Measurements from ENCODE around the gene RNF144A. TPM values are rescaled to one million over a fixed set of nuclear protein-coding genes. Genes with fewer than 3 reads are reported as not detected.

The RNF144A gene
- total RNA-seq, 1 experiment from 2014 or later, result 10.6 TPM

DNA sequence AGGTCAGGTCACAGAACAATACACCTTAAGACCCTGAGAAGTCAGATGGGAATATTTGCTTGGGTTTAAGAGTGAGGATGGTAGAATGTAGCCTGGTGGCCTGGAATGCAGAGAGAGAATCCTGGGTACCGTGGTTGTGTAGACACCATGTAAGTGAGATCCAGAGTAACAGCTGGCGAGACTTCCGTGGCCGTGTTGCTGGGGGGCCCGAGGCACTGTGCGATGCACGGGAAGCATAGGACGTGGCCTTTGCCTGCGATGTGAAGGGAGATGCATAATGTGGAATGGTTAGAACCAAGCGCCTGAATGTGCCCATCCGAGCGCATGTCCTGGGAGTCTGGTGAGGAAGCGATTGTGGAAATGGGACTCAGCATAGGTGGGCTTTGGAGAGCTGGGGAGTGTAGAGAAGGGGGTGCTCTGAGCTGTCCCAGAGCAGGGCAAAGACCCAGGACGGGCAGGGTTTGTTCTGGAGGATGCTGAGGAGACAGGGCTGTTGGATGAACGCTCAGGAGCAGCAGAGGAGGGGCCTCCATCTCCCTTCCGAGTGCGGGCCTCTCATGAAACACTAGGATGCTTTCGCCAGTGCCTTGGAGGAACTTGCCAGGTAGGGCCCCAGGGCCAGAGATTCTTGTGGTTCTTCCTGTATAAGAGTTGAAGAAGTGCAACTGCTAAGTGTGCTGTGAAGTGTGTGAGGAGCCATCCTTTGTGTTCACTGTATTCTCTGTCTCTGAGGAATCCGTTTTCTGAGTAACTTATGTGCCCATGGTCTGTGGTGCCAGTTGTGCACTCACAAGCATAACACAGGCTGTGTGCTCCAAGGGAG, 7.1 kb downstream of the RNF144A start:
- H3T11ph ChIP-seq (ENCODE audit: low read length), result no peak overlapping the region
- DNase-seq, result no peak
- no peak overlapping the region for H3K4ac ChIP-seq (ENCODE audit: low read depth, low read length)
- H3K27me3 Mint-ChIP-seq (ENCODE audit: low read depth), result peaks cover 2% of the 10 kb centered on the region
- no peak overlapping the region for H3K56ac ChIP-seq (ENCODE audit: insufficient read length, low read depth, low read length)
- H3K27ac Mint-ChIP-seq, result no peak overlapping the region
- H3K4me1 ChIP-seq (ENCODE audit: insufficient read depth, low read length), result 0 out of 2 replicates have a peak, but pooled peaks cover 2% of the 10 kb centered on the region
- H3K27me3 ChIP-seq (ENCODE audit: insufficient read depth, low read length), result no peaks in the 10 kb centered on the region
- H4K8ac ChIP-seq (replicated peaks; ENCODE audit: insufficient read length, low read depth, low read length), result no peak overlapping the region
- H4K91ac ChIP-seq (ENCODE audit: insufficient read length, low read depth, low read length), result no peak overlapping the region
- H2BK5ac ChIP-seq (ENCODE audit: insufficient read length, low read length), result no peak overlapping the region
- H3K23ac ChIP-seq (ENCODE audit: insufficient read length, low read depth, low read length), result no peak overlapping the region
- no peak overlapping the region for H3K18ac ChIP-seq (ENCODE audit: insufficient read length, low read depth, low read length)
- H2AK5ac ChIP-seq (ENCODE audit: insufficient read length, low read length), result no peak overlapping the region
- H3K9ac ChIP-seq (ENCODE audit: extremely low read depth, insufficient read length, low read length), result no peak overlapping the region
- H2BK12ac ChIP-seq (ENCODE audit: insufficient read length, low read depth, low read length), result no peak overlapping the region
- H4K20me1 ChIP-seq (ENCODE audit: control insufficient read depth, insufficient read depth, insufficient read length), result no peaks in the 10 kb centered on the region
- H2AFZ ChIP-seq (ENCODE audit: low read length), result no peak overlapping the region
- no peak overlapping the region for H2BK15ac ChIP-seq (ENCODE audit: low read depth, low read length)
- no peak overlapping the region for H3K27ac ChIP-seq (ENCODE audit: insufficient read length, low read depth, low read length)
- H3K14ac ChIP-seq (ENCODE audit: insufficient read depth, low read length), result no peak overlapping the region
- no peaks in the 10 kb centered on the region for H3K79me1 ChIP-seq (ENCODE audit: insufficient read depth, low read depth, low read length, poor library complexity, severe bottlenecking)
- no peak overlapping the region for H2BK20ac ChIP-seq (ENCODE audit: low read depth, low read length, poor library complexity, severe bottlenecking)
- WGBS (ENCODE audit: extremely low coverage, insufficient read length, low lambda C conversion rate), result no CpG with 5 or more reads among the region's 19 CpGs
- H3K9me3 Mint-ChIP-seq, result no peaks in the 10 kb centered on the region
- H3K4me3 Mint-ChIP-seq, result no peak overlapping the region
- H4K5ac ChIP-seq (ENCODE audit: insufficient read length, low read depth, low read length), result no peak overlapping the region
- no peak overlapping the region for H3K4me2 ChIP-seq (ENCODE audit: insufficient read depth, insufficient read length, low read length)
- peaks cover 2 to 9% (median 5%) of the 10 kb centered on the region in 3 experiments; a peak in 6 of 7 replicates for H3K36me3 Mint-ChIP-seq (ENCODE audit: insufficient read depth in 1 of 3, low read depth in 3 of 3)
- no peaks in the 10 kb centered on the region for H3K9me3 ChIP-seq (ENCODE audit: control insufficient read depth, low read depth, low read length)
- H3K4me1 Mint-ChIP-seq, result peaks cover 22% of the 10 kb centered on the region in 2 experiments
- no peak overlapping the region for H2BK120ac ChIP-seq (ENCODE audit: low read depth, low read length, poor library complexity, severe bottlenecking)
- H3K79me2 ChIP-seq (ENCODE audit: insufficient read depth, low read length), result no peaks in the 10 kb centered on the region
- TF ChIP-seq, protein P1, sequence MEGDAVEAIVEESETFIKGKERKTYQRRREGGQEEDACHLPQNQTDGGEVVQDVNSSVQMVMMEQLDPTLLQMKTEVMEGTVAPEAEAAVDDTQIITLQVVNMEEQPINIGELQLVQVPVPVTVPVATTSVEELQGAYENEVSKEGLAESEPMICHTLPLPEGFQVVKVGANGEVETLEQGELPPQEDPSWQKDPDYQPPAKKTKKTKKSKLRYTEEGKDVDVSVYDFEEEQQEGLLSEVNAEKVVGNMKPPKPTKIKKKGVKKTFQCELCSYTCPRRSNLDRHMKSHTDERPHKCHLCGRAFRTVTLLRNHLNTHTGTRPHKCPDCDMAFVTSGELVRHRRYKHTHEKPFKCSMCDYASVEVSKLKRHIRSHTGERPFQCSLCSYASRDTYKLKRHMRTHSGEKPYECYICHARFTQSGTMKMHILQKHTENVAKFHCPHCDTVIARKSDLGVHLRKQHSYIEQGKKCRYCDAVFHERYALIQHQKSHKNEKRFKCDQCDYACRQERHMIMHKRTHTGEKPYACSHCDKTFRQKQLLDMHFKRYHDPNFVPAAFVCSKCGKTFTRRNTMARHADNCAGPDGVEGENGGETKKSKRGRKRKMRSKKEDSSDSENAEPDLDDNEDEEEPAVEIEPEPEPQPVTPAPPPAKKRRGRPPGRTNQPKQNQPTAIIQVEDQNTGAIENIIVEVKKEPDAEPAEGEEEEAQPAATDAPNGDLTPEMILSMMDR (conservative IDR thresholded peaks at IDR 0.05), result no peak
- no peaks in the 10 kb centered on the region for H3K23me2 ChIP-seq (ENCODE audit: insufficient read length, low read depth, low read length, poor library complexity, severe bottlenecking)

Measured in H9 (cell line).